Hepatic stellate cell (primary cell): Measurements from ENCODE around the gene SARS2.
A peak's percentile ranks its signal among the peaks of the same experiment; 100 is the strongest.
"Not testable (repeated sequence)": the region's sequence is repeated elsewhere in the genome, so short reads cannot be mapped to it uniquely, and the experiment has no call there.

Source experiments
- DNase-seq: peaks from one replicate; pipeline ENCODE4 v3.0.0; 2011; ENCODE audit warnings: low spot score

Gene SARS2

GRCh38 chr19:38929929-38930775 is at the start of gene SARS2:
Gene SARS2, minus strand, starts transcription at chr19:38930763. Its CDS starts 27 bp downstream, at chr19:38930736.
- peak; percentile 97 for DNase-seq

GRCh38 chr19:38979812-38980211 is 49.2 kb upstream of the SARS2 start:
- DNase-seq, result no peak

- no peak for DNase-seq
Measured at GRCh38 chr19:38978326-38978689, 47.7 kb upstream of the SARS2 start.

- no peak for DNase-seq
Measured at GRCh38 chr19:38977445-38978325, 47.1 kb upstream of the SARS2 start.

- DNase-seq, result no peak
Measured at GRCh38 chr19:38975861-38976271, 45.3 kb upstream of the SARS2 start.

- peak; percentile 54 for DNase-seq
Measured at GRCh38 chr19:38975214-38975860, 44.8 kb upstream of the SARS2 start, which contains the start of gene FBXO17. Gene FBXO17, minus strand, starts transcription at chr19:38975742. Its CDS starts 25,423 bp downstream, at chr19:38950319.

- DNase-seq, result no peak
Measured at GRCh38 chr19:38974624-38975213, 44.2 kb upstream of the SARS2 start.

GRCh38 chr19:38971672-38972071 is 41.1 kb upstream of the SARS2 start:
- no peak for DNase-seq

- DNase-seq, result no peak
Measured at GRCh38 chr19:38970664-38971532, 40.3 kb upstream of the SARS2 start.

GRCh38 chr19:38966149-38966548 is 35.6 kb upstream of the SARS2 start:
- DNase-seq, result not testable (repeated sequence)

- no peak for DNase-seq
Measured at GRCh38 chr19:38964738-38965137, 34.2 kb upstream of the SARS2 start.

GRCh38 chr19:38959618-38960017 is 29.1 kb upstream of the SARS2 start:
- no peak for DNase-seq

- DNase-seq, result no peak
Measured at GRCh38 chr19:38958301-38958700, 27.7 kb upstream of the SARS2 start.

- DNase-seq, result no peak
Measured at GRCh38 chr19:38956264-38956663, 25.7 kb upstream of the SARS2 start.

GRCh38 chr19:38953677-38954076 is 23.1 kb upstream of the SARS2 start:
- no peak for DNase-seq

GRCh38 chr19:38952395-38953165 is 22.0 kb upstream of the SARS2 start:
- DNase-seq, result no peak

GRCh38 chr19:38951187-38951586 is 20.6 kb upstream of the SARS2 start:
- no peak for DNase-seq

- DNase-seq, result peak; percentile 58
Measured at GRCh38 chr19:38949580-38950367, 19.2 kb upstream of the SARS2 start.
